GM19397 (cell line): Measurements from ENCODE around the gene SH2D3C.

Experiments
- ATAC-seq: cut with Tn5 transposase; IDR thresholded peaks from one replicate; pipeline ENCODE4 v1.9.1; 2021; ENCODE audit warnings: mild to moderate bottlenecking, moderate library complexity; ENCODE audit not compliant: unreplicated experiment

SH2D3C gene

DNA sequence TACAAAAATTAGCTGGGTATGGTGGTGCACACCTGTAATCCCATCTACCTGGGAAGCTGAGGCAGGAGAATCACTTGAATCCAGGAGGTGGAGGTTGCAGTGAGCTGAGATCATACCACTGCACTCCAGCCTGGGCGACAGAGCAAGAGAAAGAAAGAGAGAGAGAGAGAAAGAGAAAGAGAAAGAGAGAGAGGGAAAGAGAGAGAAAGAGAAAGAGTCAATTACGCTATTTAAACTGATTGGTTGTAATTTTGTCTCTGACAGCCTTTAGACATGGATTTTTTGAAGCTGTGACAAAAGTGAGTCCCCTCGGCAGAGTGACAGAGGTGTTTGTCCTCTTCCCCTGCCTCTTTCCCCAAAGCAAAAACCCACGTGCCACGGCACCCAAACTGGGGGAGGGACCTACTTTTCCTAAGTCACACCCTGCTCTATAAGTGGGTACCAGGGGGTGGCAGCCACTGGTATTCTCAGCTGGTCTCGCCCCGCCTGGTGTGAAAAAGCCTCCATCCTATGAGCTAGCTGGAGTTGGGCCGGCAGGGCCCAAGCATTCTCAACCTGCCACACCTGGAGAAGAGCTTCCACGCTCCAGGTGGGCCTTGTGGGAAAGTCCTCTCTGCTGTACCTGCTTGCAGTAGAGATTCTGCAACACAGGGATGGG is 75.0 kb downstream of the SH2D3C start:
- no peak for ATAC-seq

DNA sequence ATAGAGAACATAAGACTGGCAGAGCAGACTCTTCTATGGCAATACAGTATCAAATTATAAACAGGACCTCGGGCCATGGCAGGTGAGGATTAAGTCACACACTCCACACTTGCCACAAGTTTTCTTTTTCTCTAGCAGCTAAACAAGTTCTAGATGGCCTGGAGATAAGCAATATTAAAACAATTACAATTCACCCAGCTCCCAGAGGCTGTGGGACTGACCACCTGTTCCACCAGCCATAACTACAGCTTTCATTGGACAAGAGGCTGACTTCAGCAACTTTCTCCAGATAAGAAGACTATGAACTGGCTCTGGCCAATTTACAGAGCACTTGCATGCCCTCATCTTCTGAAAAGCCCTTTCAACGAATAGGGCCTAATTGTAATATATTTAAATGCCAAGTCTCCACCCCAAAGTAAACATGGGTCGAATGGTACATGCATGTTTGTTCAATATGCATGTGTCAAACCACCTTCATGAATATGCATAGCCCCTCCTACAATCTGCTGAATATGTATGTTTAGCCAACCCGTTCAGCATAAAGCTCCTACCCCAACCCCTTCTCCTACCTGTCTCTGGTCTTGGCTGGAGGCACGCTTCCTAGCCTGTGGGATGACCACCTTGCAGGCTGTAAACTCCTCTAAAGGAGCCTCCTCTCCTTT is 77.7 kb downstream of the SH2D3C start:
- ATAC-seq, result no peak

DNA sequence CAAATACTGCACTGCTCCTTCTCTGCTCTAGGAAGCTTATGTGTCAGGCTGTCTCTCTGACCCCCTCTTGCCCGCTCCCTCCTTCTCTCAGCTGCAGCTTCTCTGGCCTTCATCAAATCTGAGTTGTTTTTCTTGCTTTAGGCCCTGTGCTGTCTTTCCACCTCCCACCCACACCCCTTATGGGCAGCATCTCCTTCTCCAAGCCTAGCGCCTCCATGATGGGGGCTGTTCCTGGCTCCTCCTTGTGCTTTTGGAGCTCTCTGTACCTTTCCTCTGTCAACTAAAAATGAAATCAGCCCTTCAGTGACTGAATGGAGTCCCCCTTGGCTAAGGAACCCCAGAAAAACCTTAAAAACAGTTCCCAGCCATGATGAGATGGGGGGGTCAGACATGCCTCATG is 78.3 kb downstream of the SH2D3C start:
- ATAC-seq, result no peak

DNA sequence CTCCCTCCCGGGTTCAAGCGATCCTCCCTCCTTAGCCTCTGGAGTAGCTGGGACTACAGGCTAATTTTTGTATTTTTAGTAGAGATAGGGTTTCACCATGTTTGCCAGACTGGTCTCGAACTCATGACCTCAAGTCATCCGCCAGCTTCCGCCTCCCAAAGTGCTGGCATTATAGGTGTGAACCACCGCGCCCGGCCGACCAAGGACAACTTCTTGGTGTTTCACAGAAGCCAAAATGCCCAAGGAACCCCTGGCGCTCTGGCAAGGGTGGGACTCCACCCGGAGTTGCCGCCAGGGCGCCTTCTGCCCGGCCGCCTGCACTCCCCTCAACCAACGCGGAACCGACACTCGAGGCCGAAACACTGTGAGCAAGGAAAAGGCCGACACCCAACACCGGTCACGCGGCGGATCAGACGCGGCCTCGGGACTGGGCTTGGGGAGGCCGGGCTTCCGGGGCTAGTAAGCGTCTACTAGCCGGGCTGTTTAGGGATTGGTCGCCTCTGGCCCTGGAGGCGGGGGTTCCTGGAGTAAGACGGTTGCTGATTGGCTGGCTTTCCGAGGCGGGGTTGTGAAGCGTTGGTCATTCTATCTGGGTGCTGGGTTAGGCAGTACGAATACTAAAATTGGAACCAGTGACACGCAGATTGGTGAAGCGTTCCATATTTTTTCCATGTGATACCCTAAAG is 79.3 kb downstream of the SH2D3C start:
- ATAC-seq, result peak; percentile 91

DNA sequence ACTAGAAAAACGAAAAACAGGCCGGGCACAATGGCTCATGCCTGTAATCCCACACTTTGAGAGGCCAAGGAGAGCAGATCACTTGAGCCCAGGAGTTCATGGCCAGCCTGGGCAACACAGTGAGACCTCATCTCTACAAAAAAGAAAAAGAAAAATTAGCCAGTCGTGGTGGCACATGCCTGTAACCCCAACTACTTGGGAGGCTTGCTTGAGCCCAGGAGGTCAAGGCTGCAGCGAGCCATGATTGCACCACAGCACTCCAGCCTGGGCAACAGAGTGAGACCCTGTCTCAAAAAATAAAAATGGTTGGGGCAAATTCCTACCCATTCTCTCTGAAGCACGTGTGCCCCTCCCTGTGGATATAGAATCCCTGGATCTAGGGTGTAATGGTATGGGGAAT is 80.1 kb downstream of the SH2D3C start:
- no peak for ATAC-seq

DNA sequence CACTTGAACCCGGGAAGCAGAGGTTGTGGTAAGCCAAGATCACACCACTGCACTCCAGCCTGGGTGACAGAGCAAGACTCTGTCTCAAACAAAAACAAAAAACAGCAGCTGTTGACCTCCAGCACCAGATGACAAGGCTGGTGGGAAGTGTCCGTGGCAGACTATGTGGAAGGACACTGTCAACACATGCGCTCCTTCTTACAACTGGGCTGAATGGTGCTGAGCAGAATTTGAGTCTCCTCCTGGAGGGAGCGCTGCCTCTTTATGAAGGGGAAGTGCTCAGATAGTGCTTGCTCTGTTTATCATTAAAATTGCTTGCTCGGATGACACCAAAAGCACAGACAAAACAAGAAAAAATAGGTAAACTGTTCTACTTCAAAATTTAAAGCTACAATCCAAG is 80.9 kb downstream of the SH2D3C start:
- ATAC-seq, result no peak

DNA sequence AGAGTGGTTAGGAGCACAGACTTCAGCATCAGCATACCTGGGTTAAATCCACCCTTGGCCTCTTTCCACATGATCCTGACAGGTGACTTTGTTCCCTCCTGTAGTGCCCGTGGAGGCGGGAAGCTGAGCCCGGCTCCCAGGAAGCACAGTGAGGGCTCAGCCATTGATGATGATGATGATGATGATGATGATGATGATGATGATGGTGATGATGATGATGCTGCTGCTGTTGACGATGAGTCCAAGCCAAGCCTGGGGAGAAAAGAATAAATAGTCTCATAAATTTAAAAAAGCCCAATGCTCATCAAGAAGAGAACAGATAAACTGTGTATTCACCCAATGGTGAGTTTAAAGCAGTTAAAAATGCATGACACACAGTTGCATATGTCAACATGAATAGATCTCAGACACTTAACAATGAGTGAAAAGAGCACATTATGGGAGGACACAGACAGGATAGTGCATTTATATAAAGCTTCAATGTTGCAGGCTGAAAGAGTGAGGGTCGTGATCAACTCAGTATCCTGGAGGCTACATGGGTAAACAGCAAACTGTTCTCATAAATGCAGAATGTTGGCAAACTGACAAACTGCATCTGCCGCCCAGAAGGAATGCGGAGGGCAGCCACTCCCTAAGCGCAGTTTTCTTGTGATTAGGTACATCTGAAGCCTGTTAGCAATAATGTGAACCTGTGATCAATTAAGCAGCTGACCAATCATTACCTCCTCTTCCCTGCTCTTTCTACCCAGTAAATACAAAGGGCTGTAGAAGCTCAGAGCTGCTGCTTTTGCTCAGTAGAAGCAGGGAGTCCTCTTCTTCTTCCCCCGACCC is 83.4 kb downstream of the SH2D3C start:
- no peak for ATAC-seq

DNA sequence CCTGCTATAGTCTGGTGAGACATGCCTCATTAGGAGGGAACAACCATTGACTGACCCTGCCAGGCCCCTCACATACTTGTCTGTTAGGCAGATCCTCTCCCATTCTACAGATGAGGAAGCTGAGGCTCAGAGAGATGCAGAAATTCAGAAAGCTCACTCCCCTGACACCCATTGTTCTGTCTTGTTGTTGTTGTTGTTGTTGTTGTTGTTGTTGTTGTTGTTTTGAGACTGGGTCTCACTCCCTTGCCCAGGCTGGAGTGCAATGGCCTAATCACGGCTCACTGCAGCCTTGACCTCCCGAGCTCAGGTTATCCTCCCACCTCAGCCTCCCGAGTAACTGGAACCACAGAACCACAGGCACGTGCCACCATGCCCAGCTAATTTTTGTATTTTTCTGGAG is 84.8 kb downstream of the SH2D3C start:
- no peak for ATAC-seq

DNA sequence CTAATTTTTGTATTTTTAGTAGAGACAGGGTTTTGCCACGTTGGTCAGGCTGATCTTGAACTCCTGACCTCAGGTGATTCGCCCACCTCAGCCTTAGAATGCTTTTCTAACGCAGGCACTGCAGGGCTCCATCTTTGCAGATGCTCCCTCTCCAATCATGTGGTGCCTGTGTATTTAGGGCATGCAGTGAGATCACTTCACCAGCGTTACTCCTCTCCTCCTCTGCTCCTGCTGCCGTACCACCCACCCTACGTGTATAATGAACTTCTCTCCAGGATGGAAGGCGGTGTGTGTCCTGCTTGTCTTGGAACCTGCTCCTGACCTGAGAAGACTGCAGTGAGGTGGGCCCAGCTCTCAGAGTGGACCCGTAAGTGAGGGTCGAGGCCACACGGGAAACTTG is 85.3 kb downstream of the SH2D3C start:
- ATAC-seq, result no peak

DNA sequence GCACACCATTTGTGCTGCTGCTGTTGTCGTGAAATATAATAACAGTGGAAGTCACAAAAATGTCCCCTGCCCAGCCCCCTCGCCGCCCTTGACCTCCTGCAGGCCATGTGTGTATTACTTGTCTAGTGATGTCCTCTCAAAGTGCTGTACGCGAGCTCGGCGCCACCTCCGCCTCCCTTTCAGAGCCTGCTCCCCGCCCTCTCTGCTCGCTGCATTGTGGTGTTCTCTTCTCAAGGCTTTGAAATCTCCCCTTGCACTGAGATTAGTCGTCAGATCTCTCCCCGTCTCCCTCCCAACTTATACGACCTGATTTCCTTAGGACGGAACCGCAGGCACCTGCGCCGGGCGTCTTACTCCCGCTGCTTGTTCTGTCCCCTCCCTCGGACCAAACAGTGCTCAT is 86.4 kb downstream of the SH2D3C start:
- no peak for ATAC-seq

DNA sequence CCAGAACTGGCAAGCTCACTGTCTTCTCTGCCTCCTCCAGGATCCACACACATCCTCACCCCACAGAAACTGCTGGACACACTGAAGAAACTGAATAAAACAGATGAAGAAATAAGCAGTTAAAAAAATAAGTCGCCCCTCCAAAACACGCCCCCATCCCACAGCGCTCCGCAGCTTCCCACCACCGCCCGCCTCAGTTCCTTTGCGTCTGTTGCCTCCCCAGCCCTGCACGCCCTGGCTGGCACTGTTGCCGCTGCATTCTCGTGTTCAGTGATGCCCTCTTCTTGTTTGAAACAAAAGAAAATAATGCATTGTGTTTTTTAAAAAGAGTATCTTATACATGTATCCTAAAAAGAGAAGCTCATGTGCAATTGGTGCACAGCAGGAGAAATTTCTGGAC is 87.7 kb downstream of the SH2D3C start:
- ATAC-seq, result no peak

DNA sequence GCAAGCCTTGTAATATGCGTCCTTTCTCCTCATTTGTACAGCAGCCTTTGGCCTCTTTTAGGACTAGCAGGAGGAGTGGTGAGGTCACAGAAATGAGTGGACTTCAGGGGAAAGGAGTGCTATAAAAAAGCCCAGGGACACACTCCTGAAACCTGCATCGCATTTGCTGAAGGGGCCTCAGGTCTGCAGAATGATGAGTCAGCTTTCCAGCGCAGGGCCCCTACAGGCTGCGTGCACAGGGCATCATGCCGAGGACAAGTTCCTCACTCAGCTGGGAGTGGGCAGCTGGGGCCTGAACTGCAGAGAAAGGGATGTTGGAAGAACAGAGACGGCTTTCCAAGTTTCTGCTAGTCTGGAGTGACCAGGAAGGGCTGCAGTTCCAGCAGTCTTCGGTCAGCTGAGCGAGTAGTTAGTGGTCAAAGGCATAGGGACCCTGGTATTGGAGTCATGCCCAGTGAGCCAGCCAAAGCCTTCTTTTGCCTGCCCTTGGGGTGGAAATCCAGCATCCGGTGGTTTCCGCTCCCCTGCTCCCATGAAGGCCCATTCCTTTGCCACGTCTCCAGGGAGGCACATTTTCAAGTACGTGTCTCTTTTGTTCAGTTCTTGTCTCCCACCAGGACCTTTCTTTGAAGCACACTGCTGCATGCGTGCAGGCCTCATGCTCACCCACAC is 89.0 kb downstream of the SH2D3C start:
- no peak for ATAC-seq
